ENCODE measurements around the gene ING5.
"Not testable (repeated sequence)": the region's sequence is repeated elsewhere in the genome, so short reads cannot be mapped to it uniquely, and the experiment has no call there.

ING5 gene

DNA sequence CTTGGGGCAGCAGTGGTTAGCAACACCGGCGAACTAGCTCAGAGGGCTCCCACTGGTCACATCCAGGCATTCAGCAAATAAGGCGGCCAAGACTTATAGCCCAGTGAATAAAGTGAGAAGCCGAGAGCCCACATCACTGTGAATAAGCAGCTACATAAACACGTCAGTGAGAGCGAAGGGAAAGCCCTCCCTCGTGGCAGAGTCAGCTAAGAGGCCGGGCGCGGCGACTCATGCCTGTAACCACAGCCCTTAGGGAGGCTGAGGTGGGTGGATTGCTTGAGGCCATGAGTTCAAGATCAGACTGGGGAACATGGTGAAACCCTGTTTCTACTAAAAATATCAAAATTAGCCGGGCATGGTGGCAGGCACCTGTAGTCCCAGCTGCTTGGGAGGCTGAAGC, 37.8 kb downstream of the ING5 start:
- H3K4me3 ChIP-seq (ENCODE audit: low read depth, low read length): no peak overlapping the region
- DNase-seq (ENCODE audit: low read depth): peak; percentile 77
- TF ChIP-seq, protein P1, sequence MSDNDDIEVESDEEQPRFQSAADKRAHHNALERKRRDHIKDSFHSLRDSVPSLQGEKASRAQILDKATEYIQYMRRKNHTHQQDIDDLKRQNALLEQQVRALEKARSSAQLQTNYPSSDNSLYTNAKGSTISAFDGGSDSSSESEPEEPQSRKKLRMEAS (IDR thresholded peaks at IDR 0.05; ENCODE audit: low read depth, low read length): no peak
- TF ChIP-seq MYC (IDR thresholded peaks at IDR 0.05; ENCODE audit: low read depth, low read length): no peak
- TF ChIP-seq POLR2A (IDR thresholded peaks at IDR 0.05; ENCODE audit: extremely low read depth, insufficient read length): no peak
- TF ChIP-seq, protein P2, sequence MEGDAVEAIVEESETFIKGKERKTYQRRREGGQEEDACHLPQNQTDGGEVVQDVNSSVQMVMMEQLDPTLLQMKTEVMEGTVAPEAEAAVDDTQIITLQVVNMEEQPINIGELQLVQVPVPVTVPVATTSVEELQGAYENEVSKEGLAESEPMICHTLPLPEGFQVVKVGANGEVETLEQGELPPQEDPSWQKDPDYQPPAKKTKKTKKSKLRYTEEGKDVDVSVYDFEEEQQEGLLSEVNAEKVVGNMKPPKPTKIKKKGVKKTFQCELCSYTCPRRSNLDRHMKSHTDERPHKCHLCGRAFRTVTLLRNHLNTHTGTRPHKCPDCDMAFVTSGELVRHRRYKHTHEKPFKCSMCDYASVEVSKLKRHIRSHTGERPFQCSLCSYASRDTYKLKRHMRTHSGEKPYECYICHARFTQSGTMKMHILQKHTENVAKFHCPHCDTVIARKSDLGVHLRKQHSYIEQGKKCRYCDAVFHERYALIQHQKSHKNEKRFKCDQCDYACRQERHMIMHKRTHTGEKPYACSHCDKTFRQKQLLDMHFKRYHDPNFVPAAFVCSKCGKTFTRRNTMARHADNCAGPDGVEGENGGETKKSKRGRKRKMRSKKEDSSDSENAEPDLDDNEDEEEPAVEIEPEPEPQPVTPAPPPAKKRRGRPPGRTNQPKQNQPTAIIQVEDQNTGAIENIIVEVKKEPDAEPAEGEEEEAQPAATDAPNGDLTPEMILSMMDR (IDR thresholded peaks at IDR 0.05; ENCODE audit: low read depth, low read length): no peak

DNA sequence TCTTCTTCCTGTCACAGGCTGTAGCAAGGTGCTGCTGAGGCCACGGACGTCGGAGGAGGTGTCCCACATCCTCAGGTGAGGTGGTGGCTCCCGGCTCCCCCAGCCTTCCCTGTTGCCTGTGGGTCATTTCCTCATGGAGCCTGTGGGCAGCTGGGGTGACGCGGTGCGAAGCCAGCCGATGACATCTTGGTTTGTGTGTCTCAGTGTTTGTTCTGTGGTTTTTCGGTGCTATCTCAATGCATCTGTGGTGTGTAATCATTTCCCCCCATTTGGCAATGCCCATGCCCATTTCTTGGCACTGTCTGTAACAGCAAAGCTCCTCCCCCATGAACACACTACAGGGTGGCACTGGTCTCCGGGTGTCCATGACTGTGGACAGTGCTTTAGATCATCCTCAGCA, 39.2 kb downstream of the ING5 start:
- H3K4me3 ChIP-seq (ENCODE audit: low read depth, low read length): no peak overlapping the region
- no peak for TF ChIP-seq POLR2A (IDR thresholded peaks at IDR 0.05; ENCODE audit: extremely low read depth, insufficient read length)
- peak; percentile 67 for DNase-seq (ENCODE audit: low read depth)

DNA sequence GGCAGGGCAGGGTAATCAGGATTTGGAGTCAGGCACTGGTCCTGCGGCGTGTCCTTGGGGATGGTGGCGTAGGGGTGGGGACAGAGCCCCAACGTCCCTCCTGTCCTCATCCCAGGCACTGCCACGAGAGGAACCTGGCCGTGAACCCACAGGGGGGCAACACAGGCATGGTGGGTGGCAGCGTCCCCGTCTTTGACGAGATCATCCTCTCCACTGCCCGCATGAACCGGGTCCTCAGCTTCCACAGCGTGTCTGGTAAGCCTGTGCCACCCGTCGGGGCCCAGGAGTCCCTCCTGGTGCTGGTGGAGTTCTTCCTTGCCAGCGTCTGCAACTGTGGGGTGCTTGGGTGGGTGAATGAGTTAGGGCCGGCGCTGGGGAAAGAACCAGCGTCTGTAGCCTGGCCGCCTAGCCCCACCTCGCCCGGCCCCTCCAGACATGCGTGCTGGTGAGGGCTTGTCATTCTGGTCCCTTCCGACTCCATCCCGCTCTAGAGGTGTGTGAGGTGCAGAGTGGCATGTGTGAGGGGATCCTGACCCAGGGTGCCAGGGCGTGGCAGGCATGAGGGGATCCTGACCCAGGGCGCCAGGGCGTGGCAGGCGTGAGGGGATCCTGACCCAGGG, 40.6 kb downstream of the ING5 start:
- DNase-seq (ENCODE audit: low read depth): no peak
- TF ChIP-seq, protein P1 (IDR thresholded peaks at IDR 0.05; ENCODE audit: low read depth, low read length): no peak
- no peak for TF ChIP-seq POLR2A (IDR thresholded peaks at IDR 0.05; ENCODE audit: extremely low read depth, insufficient read length)
- TF ChIP-seq, protein P2 (IDR thresholded peaks at IDR 0.05; ENCODE audit: low read depth, low read length): no peak
- TF ChIP-seq MYC (IDR thresholded peaks at IDR 0.05; ENCODE audit: low read depth, low read length): no peak
- no peak overlapping the region for H3K4me3 ChIP-seq (ENCODE audit: low read depth, low read length)

DNA sequence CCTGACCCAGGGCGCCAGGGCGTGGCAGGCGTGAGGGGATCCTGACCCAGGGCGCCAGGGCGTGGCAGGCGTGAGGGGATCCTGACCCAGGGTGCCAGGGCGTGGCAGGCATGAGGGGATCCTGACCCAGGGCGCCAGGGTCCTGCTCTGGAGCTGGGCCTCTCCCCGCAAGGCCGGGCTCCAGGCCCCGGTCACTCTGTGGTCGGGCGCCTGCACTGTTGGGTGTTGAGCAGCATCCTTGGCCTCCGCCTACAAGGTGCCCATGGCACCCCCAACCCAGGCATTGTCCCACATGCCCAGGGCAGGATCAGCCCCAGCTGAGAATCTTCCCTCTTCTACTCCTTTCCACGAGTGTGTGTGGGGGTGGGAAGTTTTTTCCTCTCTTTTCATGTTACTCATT, 41.2 kb downstream of the ING5 start:
- DNase-seq (ENCODE audit: low read depth); H3K4me3 ChIP-seq (ENCODE audit: low read depth, low read length): not testable (repeated sequence)

DNA sequence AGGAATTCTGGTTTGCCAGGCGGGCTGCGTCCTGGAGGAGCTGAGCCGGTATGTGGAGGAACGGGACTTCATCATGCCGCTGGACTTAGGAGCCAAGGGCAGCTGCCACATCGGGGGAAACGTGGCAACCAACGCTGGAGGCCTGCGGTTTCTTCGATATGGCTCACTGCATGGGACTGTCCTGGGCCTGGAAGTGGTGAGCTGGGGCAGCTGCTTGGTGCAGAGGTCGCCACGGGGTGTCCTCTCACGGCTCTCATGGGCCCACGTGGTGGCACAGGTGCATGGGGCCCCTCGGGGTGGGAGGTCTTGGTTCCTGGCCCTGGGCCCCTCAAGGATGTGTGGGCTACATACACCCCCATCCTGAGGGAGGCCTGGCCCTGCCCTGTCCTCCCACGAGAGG, 41.8 kb downstream of the ING5 start:
- TF ChIP-seq, protein P2 (IDR thresholded peaks at IDR 0.05; ENCODE audit: low read depth, low read length): no peak
- TF ChIP-seq, protein P1 (IDR thresholded peaks at IDR 0.05; ENCODE audit: low read depth, low read length): no peak
- TF ChIP-seq MYC (IDR thresholded peaks at IDR 0.05; ENCODE audit: low read depth, low read length) (no peak), POLR2A (IDR thresholded peaks at IDR 0.05; ENCODE audit: extremely low read depth, insufficient read length) (no peak)
- no peak overlapping the region for H3K4me3 ChIP-seq (ENCODE audit: low read depth, low read length)
- DNase-seq (ENCODE audit: low read depth): no peak

DNA sequence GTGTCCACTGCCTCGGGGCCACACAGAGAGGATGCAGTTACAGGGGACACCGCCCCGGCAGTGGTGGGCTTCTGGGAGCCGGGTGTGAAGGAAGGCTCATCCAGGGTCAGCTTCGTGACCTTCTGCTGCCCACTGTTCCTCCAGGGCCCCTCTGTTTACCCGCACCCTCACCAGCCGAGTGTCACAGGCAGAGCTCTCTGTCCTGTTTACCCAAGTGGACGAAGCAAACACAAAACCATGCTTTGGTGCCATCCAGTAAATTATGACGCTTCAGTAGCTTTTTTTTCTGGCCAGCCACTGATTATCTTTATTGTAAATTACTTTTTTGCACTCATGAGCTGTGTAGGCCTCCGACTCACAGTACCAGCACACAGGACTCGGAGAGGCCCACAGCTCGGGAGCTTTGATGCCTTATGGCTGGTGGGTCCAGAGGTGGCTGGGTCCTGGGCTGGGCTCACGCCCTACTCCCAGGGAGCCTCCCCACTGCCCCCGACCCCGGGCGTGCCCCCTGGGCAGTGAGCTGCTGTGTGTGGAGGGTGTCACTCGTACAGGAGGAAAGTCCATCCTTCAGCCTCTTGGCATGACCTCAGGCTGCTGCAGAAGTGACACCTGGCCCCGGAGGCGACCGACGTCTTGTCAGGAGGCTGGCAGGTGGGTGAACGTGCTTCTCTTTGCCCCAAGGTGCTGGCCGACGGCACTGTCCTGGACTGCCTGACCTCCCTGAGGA, 42.4 kb downstream of the ING5 start:
- no peak overlapping the region for H3K4me3 ChIP-seq (ENCODE audit: low read depth, low read length)
- TF ChIP-seq, protein P2 (IDR thresholded peaks at IDR 0.05; ENCODE audit: low read depth, low read length): no peak
- TF ChIP-seq POLR2A (IDR thresholded peaks at IDR 0.05; ENCODE audit: extremely low read depth, insufficient read length) (no peak), MYC (IDR thresholded peaks at IDR 0.05; ENCODE audit: low read depth, low read length) (no peak)
- TF ChIP-seq, protein P1 (IDR thresholded peaks at IDR 0.05; ENCODE audit: low read depth, low read length): no peak

DNA sequence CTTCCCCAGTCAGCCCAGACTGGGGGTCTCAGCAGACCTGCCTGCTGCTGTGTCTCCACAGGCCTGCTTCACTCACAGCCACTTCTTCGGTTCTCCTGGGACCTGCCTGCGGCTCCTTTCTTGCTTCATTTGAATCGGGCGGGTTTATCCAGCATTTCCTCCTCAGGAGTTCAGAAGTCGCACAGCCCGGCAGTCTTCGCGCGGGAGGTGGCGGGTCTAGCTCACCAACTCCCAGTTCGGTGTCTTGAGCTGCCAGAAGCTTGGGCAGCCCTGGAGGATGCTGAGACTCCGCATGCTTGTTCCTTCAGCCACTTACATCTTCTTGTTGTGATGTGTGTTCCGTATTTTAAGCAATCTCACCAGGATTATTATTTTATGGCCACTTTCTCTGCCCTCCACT, 43.4 kb downstream of the ING5 start:
- TF ChIP-seq MYC (IDR thresholded peaks at IDR 0.05; ENCODE audit: low read depth, low read length) (no peak), POLR2A (IDR thresholded peaks at IDR 0.05; ENCODE audit: extremely low read depth, insufficient read length) (no peak)
- TF ChIP-seq, protein P2 (IDR thresholded peaks at IDR 0.05; ENCODE audit: low read depth, low read length): no peak
- TF ChIP-seq, protein P1 (IDR thresholded peaks at IDR 0.05; ENCODE audit: low read depth, low read length): no peak
- H3K4me3 ChIP-seq (ENCODE audit: low read depth, low read length): no peak overlapping the region
- DNase-seq (ENCODE audit: low read depth): no peak

More for the DNA sequence above, 42.4 kb downstream of the ING5 start:
- DNase-seq (ENCODE audit: low read depth): no peak

Data from NB4 (cell line).